Tongue (tissue), 2 donors: ENCODE measurements around the gene PUM1. TPM values are rescaled to one million over a fixed set of nuclear protein-coding genes. Genes with fewer than 3 reads are reported as not detected.

Experiments used
- DNase-seq: peaks from one replicate; pipeline ENCODE4 v3.0.0-alpha.2; 2015
- total RNA-seq: library from RNA; depleted of rRNA; stranded (reverse); fragments of >200 nt; gene quantifications from one replicate; pipeline ENCODE4 v1.2.3, GENCODE V29; 2014

Gene PUM1
- total RNA-seq, 1 donor from 2014 or later: 89.8 TPM

- no peak for DNase-seq
Observed at GRCh38 chr1:30928171-30928570, 137.3 kb downstream of the PUM1 start.

- no peak for DNase-seq
Observed at GRCh38 chr1:30927448-30927847, 138.1 kb downstream of the PUM1 start.

- no peak for DNase-seq
Observed at GRCh38 chr1:30923597-30923996, 141.9 kb downstream of the PUM1 start.

GRCh38 chr1:30920827-30921226 lies 144.7 kb downstream of the PUM1 start:
- DNase-seq: peak; percentile 41

- DNase-seq: peak; percentile 78
Observed at GRCh38 chr1:30919025-30919881, 146.3 kb downstream of the PUM1 start.

- no peak for DNase-seq
Observed at GRCh38 chr1:30916296-30916695, 149.2 kb downstream of the PUM1 start.

GRCh38 chr1:30915491-30916230 lies 149.9 kb downstream of the PUM1 start:
- DNase-seq: no peak

GRCh38 chr1:30914931-30915330 lies 150.6 kb downstream of the PUM1 start:
- no peak for DNase-seq

- no peak for DNase-seq
Observed at GRCh38 chr1:30914587-30914922, 151.0 kb downstream of the PUM1 start.

- no peak for DNase-seq
Observed at GRCh38 chr1:30912913-30913652, 152.4 kb downstream of the PUM1 start.

- no peak for DNase-seq
Observed at GRCh38 chr1:30912224-30912623, 153.3 kb downstream of the PUM1 start.

GRCh38 chr1:30911059-30911954 lies 154.2 kb downstream of the PUM1 start:
- peak; percentile 96 for DNase-seq

- DNase-seq: no peak
Observed at GRCh38 chr1:30909365-30910068, 156.0 kb downstream of the PUM1 start.

- DNase-seq: peak; percentile 57
Observed at GRCh38 chr1:30908696-30909364, 156.7 kb downstream of the PUM1 start, which contains the start of gene SDC3. SDC3 (minus strand) TSS chr1:30908758; CDS start chr1:30908586, 172 bp downstream.

GRCh38 chr1:30908316-30908695 lies 157.2 kb downstream of the PUM1 start:
- no peak for DNase-seq

GRCh38 chr1:30907481-30908315 lies 157.8 kb downstream of the PUM1 start:
- DNase-seq: no peak

- DNase-seq: no peak
Observed at GRCh38 chr1:30906631-30907441, 158.7 kb downstream of the PUM1 start.

GRCh38 chr1:30905916-30906620 lies 159.4 kb downstream of the PUM1 start:
- no peak for DNase-seq
